Activated T-helper 17 cell treated with anti-CD3 and anti-CD28 coated beads, Interleukin-2, amount 50 U/mL, for 72 hours (primary cell): ENCODE results near the gene BUB3. TPM values are rescaled to one million over a fixed set of nuclear protein-coding genes. Genes with fewer than 3 reads are reported as not detected.

Source experiments
- ATAC-seq: fragments of 150-1000 bp; cut with Tn5 transposase; replicated peaks from 2 replicates; pipeline ENCODE4 v1.10.0; 2021; ENCODE audit warnings: mild to moderate bottlenecking, moderate library complexity
- H3K27ac Mint-ChIP-seq: one replicate; pipeline ENCODE4 v1.8.0; 2022; ENCODE audit warnings: mixed read lengths
- H3K27me3 Mint-ChIP-seq: one replicate; pipeline ENCODE4 v1.8.0; 2022; ENCODE audit warnings: mixed read lengths
- H3K36me3 Mint-ChIP-seq: one replicate; pipeline ENCODE4 v1.8.0; 2022; ENCODE audit warnings: low read depth, mild to moderate bottlenecking, mixed read lengths
- H3K4me1 Mint-ChIP-seq: one replicate; pipeline ENCODE4 v1.8.0; 2022; ENCODE audit warnings: mixed read lengths
- H3K4me3 Mint-ChIP-seq: one replicate; pipeline ENCODE4 v1.8.0; 2022; ENCODE audit warnings: mild to moderate bottlenecking, mixed read lengths
- H3K9me3 Mint-ChIP-seq: one replicate; pipeline ENCODE4 v1.8.0; 2022; ENCODE audit warnings: mixed read lengths
- total RNA-seq, 2 donors: library from RNA; stranded (reverse); gene quantifications; one replicate each; pipeline ENCODE4 v1.2.3, GENCODE V29; 2022

BUB3 gene
- total RNA-seq, 2 donors from 2014 or later: 311 to 324 TPM

DNA sequence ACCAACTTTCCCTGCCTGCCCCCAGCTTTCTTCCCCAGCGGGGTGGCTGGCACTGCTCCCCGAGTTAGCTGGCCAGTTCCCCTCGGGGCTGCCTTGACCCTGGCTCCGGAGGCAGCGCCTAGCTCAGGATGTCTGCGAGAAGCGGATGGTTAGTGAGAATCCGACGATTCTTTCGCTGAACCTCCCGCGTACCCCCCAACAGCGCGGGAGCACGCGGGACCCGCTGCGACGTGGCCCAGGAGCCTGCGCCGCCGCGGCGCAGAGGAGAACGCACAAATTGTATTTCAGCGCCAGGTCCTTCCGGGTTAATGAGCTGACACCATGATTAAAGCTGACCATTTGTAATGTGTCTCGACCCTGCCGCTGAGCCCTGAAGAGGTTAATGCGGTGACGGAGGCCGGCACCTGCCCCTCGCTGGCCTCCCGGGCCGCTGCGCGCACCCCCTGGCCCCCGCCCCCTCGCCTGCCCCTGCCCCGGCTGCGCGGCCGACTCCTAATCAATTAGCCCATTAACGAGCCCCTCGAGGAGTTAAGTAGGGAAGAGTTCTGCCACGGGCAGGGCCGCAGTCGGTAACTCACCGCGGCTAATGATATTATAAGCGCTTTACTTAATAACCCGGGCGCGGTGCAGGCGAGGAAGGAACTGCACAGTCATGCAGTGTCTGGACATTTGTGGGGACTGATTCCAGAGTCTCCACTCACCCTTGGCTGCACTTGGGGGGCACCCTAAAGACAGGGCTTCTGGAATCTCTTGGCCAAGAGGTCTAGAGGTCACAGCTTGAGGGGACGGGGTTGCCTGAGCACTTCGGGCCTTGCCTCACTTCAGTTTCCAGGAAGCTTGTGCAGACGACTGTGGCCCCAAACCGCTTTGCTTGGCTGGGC, 7.9 kb upstream of the BUB3 start:
- Mint-ChIP-seq H3K27me3 (peaks cover 56% of the 10 kb centered on the region), H3K4me1 (peaks cover 16% of the 10 kb centered on the region), H3K4me3 (peak overlapping the region; percentile 66), H3K27ac (no peak overlapping the region), H3K9me3 (no peaks in the 10 kb centered on the region), H3K36me3 (peaks cover 6% of the 10 kb centered on the region)
- ATAC-seq: no peak

DNA sequence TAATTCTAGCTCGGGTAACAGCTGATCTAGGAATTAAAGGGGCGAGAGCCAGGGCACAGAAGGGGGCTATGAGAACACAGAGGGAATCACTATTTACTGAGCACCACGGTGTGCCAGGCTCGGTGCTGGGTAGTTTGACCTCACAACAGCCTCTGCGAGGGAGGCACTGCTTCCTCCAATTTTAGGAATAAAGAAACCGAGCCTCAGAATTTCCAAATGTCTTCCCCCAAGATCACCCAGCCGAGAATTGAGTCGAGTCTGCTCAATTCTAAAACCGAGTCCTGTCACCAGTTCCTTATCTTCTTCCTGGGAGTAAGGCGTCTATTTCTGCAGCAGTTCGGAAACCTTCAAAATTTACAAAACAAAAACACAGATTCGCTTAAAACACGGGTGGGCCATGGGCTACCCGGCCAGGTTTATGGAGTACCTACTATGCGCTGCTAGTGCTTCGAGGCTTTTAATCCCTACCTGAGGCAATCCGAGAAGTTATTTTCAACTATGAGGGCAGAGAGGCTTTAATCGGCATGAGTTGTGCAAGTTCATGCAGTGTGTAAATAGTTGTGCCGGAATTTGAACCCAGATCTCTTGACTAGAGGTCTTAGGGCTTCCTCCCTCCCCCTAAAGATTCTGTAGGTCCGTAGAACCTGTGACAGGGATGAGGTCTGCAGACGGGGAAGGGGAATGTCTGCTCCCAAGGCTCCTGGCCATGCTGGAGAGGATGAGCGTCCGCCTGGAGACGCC, 7.1 kb upstream of the BUB3 start:
- H3K9me3 Mint-ChIP-seq: no peaks in the 10 kb centered on the region
- H3K27ac Mint-ChIP-seq: no peak overlapping the region
- H3K36me3 Mint-ChIP-seq: peaks cover 6% of the 10 kb centered on the region
- peak overlapping the region; percentile 66 for H3K4me3 Mint-ChIP-seq
- H3K4me1 Mint-ChIP-seq: peaks cover 16% of the 10 kb centered on the region
- no peak for ATAC-seq
- peaks cover 49% of the 10 kb centered on the region for H3K27me3 Mint-ChIP-seq

GRCh38 chr10:123147635-123148413, 6.4 kb upstream of the BUB3 start, which contains the start of gene HMX2:
Gene HMX2 (plus strand): TSS chr10:123148136. CDS start chr10:123148379, 243 bp downstream.
- peak; percentile 31 for ATAC-seq
- H3K4me1 Mint-ChIP-seq: peaks cover 16% of the 10 kb centered on the region
- H3K27ac Mint-ChIP-seq: no peak within 1 kb of the TSS
- peak within 1 kb of the TSS; percentile 68 for H3K4me3 Mint-ChIP-seq
- peaks cover 6% of the 10 kb centered on the region for H3K36me3 Mint-ChIP-seq
- H3K27me3 Mint-ChIP-seq: peaks cover 49% of the 10 kb centered on the region
- H3K9me3 Mint-ChIP-seq: no peaks in the 10 kb centered on the region

DNA sequence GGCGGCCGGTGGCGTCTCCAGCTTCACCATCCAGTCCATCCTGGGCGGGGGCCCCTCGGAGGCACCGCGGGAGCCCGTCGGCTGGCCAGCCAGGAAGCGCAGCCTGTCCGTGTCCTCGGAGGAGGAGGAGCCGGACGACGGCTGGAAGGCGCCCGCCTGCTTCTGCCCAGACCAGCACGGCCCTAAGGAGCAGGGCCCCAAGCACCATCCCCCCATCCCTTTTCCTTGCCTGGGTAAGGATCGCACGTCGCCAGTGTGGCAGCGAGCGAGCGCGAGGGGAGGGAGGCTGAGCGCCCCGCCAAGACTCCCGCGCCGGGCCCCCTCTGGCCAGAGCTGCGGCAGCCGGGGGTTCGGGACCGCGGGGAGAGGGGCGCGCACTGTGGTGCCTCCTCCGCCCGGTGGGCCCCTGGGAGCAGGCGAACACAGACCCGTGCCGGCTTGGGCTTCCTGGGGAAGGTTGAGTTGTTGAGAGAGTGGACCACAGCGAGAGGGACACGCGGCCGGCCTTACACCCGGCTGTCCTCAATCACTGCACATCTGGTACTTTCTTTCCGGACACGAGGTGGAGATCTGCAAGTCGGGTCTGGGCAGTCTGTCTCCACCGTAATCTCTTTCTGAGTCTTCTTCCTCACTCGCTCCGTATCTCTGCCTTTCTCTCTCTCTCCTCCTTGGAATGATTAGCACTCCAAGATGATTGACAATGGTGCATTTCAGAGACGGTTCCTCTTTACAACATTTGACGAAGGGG, 5.6 kb upstream of the BUB3 start:
- no peak for ATAC-seq
- H3K27me3 Mint-ChIP-seq: peaks cover 43% of the 10 kb centered on the region
- peak overlapping the region; percentile 68 for H3K4me3 Mint-ChIP-seq
- no peak overlapping the region for H3K27ac Mint-ChIP-seq
- H3K36me3 Mint-ChIP-seq: peaks cover 6% of the 10 kb centered on the region
- H3K9me3 Mint-ChIP-seq: no peaks in the 10 kb centered on the region
- peaks cover 18% of the 10 kb centered on the region for H3K4me1 Mint-ChIP-seq

DNA sequence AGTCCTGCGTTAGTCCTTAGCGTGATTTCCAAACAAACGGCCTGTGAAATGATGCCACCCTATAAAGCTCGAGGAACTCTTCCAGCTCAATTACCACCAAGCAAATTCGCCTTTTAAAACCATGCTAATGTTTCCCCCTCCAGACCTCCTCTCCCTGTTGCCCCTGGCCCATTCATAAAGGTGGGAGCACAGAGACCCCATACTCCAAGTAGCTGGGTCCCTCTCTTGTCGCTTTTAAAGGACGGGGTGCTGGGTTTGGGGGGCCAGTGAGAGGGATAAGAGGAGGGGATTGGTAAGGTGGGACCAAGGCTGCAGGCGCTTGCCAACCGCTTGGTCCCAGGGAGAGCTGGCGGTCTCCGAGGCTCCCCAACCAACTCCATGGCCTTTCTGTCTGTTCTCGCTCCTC, 5.0 kb upstream of the BUB3 start:
- H3K4me1 Mint-ChIP-seq: peaks cover 21% of the 10 kb centered on the region
- H3K4me3 Mint-ChIP-seq: peak overlapping the region; percentile 68
- H3K27me3 Mint-ChIP-seq: peaks cover 37% of the 10 kb centered on the region
- no peaks in the 10 kb centered on the region for H3K9me3 Mint-ChIP-seq
- no peak overlapping the region for H3K27ac Mint-ChIP-seq
- ATAC-seq: no peak
- H3K36me3 Mint-ChIP-seq: peaks cover 10% of the 10 kb centered on the region

DNA sequence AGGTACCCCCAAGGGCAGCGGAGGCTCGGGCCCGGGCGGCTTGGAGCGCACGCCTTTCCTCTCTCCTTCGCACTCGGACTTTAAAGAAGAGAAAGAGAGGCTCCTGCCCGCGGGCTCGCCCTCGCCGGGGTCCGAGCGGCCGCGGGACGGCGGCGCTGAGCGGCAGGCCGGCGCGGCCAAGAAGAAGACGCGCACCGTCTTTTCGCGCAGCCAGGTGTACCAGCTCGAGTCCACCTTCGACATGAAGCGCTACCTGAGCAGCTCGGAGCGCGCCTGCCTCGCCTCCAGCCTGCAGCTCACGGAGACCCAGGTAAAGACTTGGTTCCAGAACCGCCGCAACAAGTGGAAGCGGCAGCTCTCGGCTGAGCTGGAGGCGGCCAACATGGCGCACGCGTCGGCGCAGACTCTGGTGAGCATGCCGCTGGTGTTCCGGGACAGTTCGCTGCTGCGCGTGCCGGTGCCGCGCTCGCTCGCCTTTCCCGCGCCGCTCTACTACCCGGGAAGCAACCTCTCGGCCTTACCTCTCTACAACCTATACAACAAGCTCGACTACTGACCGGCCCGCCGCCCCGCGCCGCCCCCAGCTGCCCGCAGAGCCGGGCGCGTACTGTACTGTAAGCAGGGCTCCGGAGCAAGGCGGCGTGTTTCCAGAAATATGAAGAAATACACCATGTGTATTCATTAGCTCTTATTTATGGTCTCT, 4.5 kb upstream of the BUB3 start:
- Mint-ChIP-seq H3K9me3 (no peaks in the 10 kb centered on the region), H3K27ac (no peak overlapping the region), H3K4me3 (peak overlapping the region; percentile 68), H3K36me3 (peaks cover 14% of the 10 kb centered on the region), H3K4me1 (peaks cover 21% of the 10 kb centered on the region), H3K27me3 (peaks cover 31% of the 10 kb centered on the region)
- ATAC-seq: no peak

DNA sequence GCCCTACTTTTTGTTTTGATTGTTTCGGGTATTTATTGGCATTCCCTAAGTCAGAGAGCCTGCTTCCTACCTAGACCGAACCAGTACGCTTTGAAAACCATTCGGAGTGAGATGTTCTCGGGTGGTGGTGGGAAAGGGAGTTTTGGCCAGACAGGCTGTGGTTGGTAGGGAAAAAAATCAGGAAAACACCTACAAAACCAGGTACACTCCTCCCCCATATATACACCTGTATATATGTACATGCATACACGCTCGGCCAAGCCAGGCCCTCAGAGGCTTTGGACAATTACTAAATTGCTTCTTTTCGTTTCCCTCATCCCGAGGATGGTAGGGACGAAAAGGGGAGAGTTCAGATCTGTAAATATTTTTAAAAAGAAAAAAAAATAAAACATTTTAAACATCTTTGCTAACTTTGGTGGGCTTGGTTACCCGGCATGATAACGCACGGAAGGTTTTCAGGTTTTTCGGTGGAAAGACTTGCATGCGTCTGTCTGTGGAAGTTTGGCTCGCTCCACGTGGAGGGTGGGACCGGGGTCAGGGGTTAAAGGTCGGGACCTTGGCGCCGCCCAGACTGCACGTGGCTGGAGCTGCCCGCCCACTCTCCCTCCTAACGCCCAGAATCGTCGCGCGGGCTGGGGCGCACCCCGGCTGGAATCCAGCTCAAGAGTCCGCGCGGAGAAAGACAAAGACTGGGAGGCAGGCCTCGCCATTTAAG, 3.8 kb upstream of the BUB3 start:
- no peaks in the 10 kb centered on the region for H3K9me3 Mint-ChIP-seq
- ATAC-seq: no peak
- H3K4me3 Mint-ChIP-seq: peak overlapping the region; percentile 68
- H3K4me1 Mint-ChIP-seq: peaks cover 14% of the 10 kb centered on the region
- peaks cover 21% of the 10 kb centered on the region for H3K36me3 Mint-ChIP-seq
- no peak overlapping the region for H3K27ac Mint-ChIP-seq
- H3K27me3 Mint-ChIP-seq: peaks cover 24% of the 10 kb centered on the region

DNA sequence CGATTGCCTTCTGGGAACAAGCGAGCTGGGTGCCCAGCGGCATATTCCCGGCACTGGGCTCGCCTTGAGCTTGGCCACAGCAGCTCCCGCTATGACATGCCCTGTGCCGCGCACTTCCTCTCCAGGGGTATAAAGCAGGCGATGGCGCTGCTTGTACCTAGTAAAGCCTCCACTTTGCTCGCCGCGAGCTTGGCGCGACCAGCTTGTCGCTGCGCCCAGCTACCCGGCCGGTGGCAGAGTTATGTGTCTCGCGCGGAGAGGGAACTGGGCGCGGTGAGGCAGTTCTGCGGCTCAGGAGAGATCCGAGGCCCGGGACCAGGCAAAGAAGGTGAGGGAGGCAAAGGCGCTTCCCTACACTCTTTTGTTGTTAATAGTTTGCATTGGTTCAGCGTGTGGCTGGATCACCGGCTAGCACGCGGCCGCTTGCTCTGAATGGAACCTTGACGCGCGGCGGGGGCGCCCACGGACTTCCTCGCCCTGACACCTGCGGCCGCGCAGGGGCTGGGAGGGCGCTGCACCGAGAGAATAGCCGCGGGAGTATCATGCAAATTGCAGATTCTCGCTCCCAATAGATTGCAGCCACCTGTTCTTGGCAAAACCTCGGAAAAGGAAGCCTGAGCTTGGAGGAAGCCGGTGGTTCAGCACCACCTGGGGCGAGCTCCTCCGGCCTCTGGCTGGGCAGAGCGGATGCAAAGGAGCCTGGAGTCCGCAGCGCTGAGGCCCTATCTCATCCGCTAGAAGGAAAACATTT, 3.0 kb upstream of the BUB3 start:
- Mint-ChIP-seq H3K4me3 (peak overlapping the region; percentile 68), H3K36me3 (peaks cover 29% of the 10 kb centered on the region), H3K27ac (no peak overlapping the region), H3K9me3 (no peaks in the 10 kb centered on the region), H3K27me3 (peaks cover 20% of the 10 kb centered on the region), H3K4me1 (peaks cover 13% of the 10 kb centered on the region)
- no peak for ATAC-seq

DNA sequence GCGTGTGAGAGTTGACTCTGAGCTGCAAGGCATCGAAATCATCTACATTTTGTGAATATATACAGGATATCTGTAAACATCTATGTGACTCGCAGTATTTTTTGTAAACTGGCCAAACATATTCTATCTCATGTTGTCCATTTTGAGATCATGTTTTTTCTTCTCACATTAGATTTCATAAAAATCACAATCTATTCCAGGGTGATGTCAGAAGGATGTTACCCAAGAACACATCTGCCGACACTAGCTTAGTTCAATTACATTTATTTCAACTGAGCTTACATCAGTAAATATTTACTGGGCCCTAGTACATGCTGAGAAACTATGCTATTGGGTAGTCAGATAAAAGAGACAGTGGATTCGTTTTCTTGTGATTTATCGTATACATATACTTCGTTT, 2.5 kb upstream of the BUB3 start:
- no peak for ATAC-seq
- Mint-ChIP-seq H3K4me3 (peak overlapping the region; percentile 68), H3K4me1 (peaks cover 16% of the 10 kb centered on the region), H3K36me3 (peaks cover 34% of the 10 kb centered on the region), H3K27me3 (peaks cover 18% of the 10 kb centered on the region), H3K27ac (no peak overlapping the region), H3K9me3 (no peaks in the 10 kb centered on the region)

- Mint-ChIP-seq H3K4me3 (peak overlapping the region; percentile 82), H3K27ac (peak overlapping the region; percentile 97), H3K36me3 (peaks cover 53% of the 10 kb centered on the region), H3K4me1 (peaks cover 31% of the 10 kb centered on the region), H3K9me3 (no peaks in the 10 kb centered on the region), H3K27me3 (peaks cover 11% of the 10 kb centered on the region)
- no peak for ATAC-seq
Measured at GRCh38 chr10:123153486-123154091, 613 bp upstream of the BUB3 start.

DNA sequence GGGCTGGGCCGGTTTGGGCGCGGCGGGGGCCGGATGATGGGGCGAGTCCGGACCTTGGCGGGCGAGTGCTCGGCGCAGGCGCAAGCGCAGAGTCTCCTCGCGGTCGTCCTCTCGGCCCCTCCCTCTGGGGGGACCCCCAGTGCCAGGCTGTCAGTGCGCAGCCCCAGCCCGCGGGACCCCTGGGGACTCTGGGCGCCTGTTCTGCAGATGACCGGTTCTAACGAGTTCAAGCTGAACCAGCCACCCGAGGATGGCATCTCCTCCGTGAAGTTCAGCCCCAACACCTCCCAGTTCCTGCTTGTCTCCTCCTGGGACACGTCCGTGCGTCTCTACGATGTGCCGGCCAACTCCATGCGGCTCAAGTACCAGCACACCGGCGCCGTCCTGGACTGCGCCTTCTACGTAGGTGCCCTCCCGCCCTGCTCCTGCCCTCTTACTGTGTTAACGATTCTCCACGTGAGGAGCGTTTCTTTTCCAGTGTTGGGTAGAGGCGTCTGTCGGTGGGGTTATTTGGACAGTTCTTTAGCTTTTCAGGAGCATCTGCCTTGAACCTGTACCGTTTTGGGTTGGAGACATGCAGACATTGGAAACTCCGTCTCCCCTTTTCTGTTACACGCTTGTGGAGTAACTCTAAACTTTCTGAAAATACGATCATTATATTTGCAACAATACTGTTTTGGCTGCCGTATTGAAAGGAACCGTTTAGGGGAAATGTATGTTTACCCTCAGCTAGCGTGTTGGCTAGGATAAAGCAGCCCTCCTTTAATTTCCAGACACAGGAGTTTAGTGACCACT, 706 bp downstream of the BUB3 start:
- Mint-ChIP-seq H3K4me1 (peaks cover 28% of the 10 kb centered on the region), H3K27me3 (peaks cover 4% of the 10 kb centered on the region), H3K36me3 (peaks cover 61% of the 10 kb centered on the region), H3K4me3 (peak overlapping the region; percentile 82), H3K27ac (peak overlapping the region; percentile 97), H3K9me3 (no peaks in the 10 kb centered on the region)
- peak; percentile 54 for ATAC-seq
